Measurements from ENCODE around the gene ERBB4.

The ERBB4 gene

DNA sequence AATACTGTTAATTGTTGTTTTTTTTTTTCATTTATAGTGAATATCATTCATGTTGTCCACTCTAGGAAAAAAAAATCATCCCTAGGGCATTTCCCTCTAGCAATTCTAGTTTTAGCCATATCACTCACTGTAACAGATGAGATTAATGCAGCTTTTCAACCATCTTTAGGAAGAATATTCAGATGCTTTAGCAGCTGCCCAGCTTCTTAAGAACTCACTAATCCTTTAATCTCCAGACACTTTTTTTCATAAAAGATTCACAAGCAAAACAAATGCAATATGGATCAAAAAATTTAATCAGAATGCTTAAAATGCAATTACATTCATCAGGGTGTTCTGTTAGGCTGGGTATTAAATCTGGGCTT is 692.6 kb downstream of the ERBB4 start:
- H3F3A ChIP-seq (ENCODE audit: insufficient read depth, low read length), result no peaks in the 10 kb centered on the region
- no peak overlapping the region for H3K27ac ChIP-seq (ENCODE audit: low read length)
- no peak overlapping the region for H2AFZ ChIP-seq (ENCODE audit: low read length)
- H3K9ac ChIP-seq (ENCODE audit: low read length), result no peak overlapping the region
- H3K4me1 ChIP-seq (ENCODE audit: low read length), result no peaks in the 10 kb centered on the region
- H4K20me1 ChIP-seq (ENCODE audit: insufficient read depth, low read length), result no peaks in the 10 kb centered on the region
- no peak overlapping the region for H3K4me2 ChIP-seq (ENCODE audit: low read depth, low read length)
- H3K9me2 ChIP-seq (replicated peaks; ENCODE audit: insufficient read depth, low read length), result no peaks in the 10 kb centered on the region
- H3K4me3 ChIP-seq (ENCODE audit: low read length), result no peak overlapping the region
- TF ChIP-seq CTCF (IDR thresholded peaks at IDR 0.05; ENCODE audit: low read length) (no peak), EZH2phosphoT487 (IDR thresholded peaks at IDR 0.05; ENCODE audit: low read length) (no peak)
- no peaks in the 10 kb centered on the region for H3K9me3 ChIP-seq (replicated peaks; ENCODE audit: insufficient read depth, low read length)
- DNase-seq, result no peak
- no peaks in the 10 kb centered on the region for H3K79me2 ChIP-seq (ENCODE audit: low read length)
- H3K27me3 ChIP-seq (replicated peaks; ENCODE audit: insufficient read depth, low read length), result no peaks in the 10 kb centered on the region
- no peaks in the 10 kb centered on the region for H3K36me3 ChIP-seq (replicated peaks; ENCODE audit: insufficient read depth, low read length)

DNA sequence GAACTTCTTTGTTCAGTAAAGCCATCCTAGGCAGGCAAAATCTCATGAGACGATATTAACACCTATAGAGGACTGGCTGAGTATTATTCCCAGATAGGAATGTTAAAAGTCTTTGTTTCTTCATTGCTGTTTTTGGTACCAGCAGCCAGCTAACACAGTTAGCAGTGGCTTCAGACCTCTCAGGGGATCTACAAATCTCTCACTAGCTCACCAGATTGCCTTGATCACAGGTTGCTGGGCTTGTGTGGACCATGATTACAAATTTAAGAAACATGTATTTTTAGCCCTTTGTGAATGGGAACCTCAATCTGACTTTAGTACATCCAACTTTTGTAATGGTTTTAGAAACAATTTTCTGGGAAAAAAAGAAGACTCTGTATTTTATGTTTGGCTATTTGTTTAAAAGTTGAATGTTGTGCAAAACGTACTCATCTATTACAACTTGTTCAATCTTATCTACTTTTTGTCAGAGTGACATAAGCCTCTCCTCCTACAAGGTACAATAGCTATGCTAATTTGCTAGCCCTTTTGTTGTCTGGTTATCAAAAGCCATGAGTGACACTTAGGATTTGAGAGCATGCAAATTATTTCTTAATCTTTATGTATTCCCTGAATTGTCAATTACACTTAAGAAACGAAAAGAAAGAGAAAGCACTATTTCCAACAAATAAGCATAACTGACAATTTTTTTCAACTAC is 693.1 kb downstream of the ERBB4 start:
- no peak overlapping the region for H3K9ac ChIP-seq (ENCODE audit: low read length)
- no peaks in the 10 kb centered on the region for H3K79me2 ChIP-seq (ENCODE audit: low read length)
- no peaks in the 10 kb centered on the region for H3K9me3 ChIP-seq (replicated peaks; ENCODE audit: insufficient read depth, low read length)
- DNase-seq, result no peak
- H3K4me1 ChIP-seq (ENCODE audit: low read length), result no peaks in the 10 kb centered on the region
- no peak overlapping the region for H3K4me2 ChIP-seq (ENCODE audit: low read depth, low read length)
- no peaks in the 10 kb centered on the region for H3K36me3 ChIP-seq (replicated peaks; ENCODE audit: insufficient read depth, low read length)
- TF ChIP-seq EZH2phosphoT487 (IDR thresholded peaks at IDR 0.05; ENCODE audit: low read length), result no peak
- TF ChIP-seq CTCF (IDR thresholded peaks at IDR 0.05; ENCODE audit: low read length), result no peak
- TF ChIP-seq EZH2 (optimal IDR thresholded peaks at IDR 0.05; ENCODE audit: low read depth, low read length), result no peak
- H3F3A ChIP-seq (ENCODE audit: insufficient read depth, low read length), result no peaks in the 10 kb centered on the region
- H3K4me3 ChIP-seq (ENCODE audit: low read length), result no peak overlapping the region
- no peaks in the 10 kb centered on the region for H3K27me3 ChIP-seq (replicated peaks; ENCODE audit: insufficient read depth, low read length)
- H2AFZ ChIP-seq (ENCODE audit: low read length), result no peak overlapping the region
- H4K20me1 ChIP-seq (ENCODE audit: insufficient read depth, low read length), result no peaks in the 10 kb centered on the region
- H3K27ac ChIP-seq (ENCODE audit: low read length), result no peak overlapping the region
- no peaks in the 10 kb centered on the region for H3K9me2 ChIP-seq (replicated peaks; ENCODE audit: insufficient read depth, low read length)

DNA sequence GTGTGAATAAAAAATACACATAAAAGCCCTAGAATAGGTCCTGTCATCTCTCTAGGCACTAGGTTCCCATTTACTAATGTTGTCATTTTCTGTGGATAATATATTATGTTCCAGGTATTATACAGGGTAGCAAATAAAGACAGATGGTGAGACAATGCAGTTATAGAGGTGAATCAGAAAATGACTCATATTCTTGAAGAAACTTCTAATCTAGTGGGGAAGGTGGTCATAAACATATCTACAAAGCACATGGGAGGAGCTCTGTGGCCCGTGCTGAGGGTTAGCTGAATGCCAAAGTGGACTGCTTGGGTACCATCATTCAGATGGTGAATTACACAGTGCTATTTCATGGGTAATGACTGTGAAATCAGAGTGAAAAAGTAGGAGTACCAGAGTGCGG is 700.9 kb downstream of the ERBB4 start:
- H2AFZ ChIP-seq (ENCODE audit: low read length), result no peak overlapping the region
- no peak for DNase-seq
- peaks cover 8% of the 10 kb centered on the region for H3F3A ChIP-seq (ENCODE audit: insufficient read depth, low read length)
- no peak overlapping the region for H3K4me3 ChIP-seq (ENCODE audit: low read length)
- no peak overlapping the region for H3K27ac ChIP-seq (ENCODE audit: low read length)
- no peaks in the 10 kb centered on the region for H3K79me2 ChIP-seq (ENCODE audit: low read length)
- no peaks in the 10 kb centered on the region for H4K20me1 ChIP-seq (ENCODE audit: insufficient read depth, low read length)
- no peaks in the 10 kb centered on the region for H3K27me3 ChIP-seq (replicated peaks; ENCODE audit: insufficient read depth, low read length)
- TF ChIP-seq EZH2phosphoT487 (IDR thresholded peaks at IDR 0.05; ENCODE audit: low read length), result no peak
- no peak for TF ChIP-seq CTCF (IDR thresholded peaks at IDR 0.05; ENCODE audit: low read length)
- no peak for TF ChIP-seq EZH2 (optimal IDR thresholded peaks at IDR 0.05; ENCODE audit: low read depth, low read length)
- H3K9ac ChIP-seq (ENCODE audit: low read length), result no peak overlapping the region
- peaks cover 24% of the 10 kb centered on the region for H3K4me1 ChIP-seq (ENCODE audit: low read length)
- H3K9me2 ChIP-seq (replicated peaks; ENCODE audit: insufficient read depth, low read length), result no peaks in the 10 kb centered on the region
- H3K36me3 ChIP-seq (replicated peaks; ENCODE audit: insufficient read depth, low read length), result no peaks in the 10 kb centered on the region
- no peaks in the 10 kb centered on the region for H3K9me3 ChIP-seq (replicated peaks; ENCODE audit: insufficient read depth, low read length)
- H3K4me2 ChIP-seq (ENCODE audit: low read depth, low read length), result no peak overlapping the region

All from MM.1S (cell line).